ENCODE results near the gene SCAMP4. TPM values are rescaled to one million over a fixed set of nuclear protein-coding genes. Genes with fewer than 3 reads are reported as not detected.

The SCAMP4 gene
- polyA plus RNA-seq, 2 of the 4 experiments (the other 2 are of a cell fraction), result 7.6 to 63.0 TPM

DNA sequence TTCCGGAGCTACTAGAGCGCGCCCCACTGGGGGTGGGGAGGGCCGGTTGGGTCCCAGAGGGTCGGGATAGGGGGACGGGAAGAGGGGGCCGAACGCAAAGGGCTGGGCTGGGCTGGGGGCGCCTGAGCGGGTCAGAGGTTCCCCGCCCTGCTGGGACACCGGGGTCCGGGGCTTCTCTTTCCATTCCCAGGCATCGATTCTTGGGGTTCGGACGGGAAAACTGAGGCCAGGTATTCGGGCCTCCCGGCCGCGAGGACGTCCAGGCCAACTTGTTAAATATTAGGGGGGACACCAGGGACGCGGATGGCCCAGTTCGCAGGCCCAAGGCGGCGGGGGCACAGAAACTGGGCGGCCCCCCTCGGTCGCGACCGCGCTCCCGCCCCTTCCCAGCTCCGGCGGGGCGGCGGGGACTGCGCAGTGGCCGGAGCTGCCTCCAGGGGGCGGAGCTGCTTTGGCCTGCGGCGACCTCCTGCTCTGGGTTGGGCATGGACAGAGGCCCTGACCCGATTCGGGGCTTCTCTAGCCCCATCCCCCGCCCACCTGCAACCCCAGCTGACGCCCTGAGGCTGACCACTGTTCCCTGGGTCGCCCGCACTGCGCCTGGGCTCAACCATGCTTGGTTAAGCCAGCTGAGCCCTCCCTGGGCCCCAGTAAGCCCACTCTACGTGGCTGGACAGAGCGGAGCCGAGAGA, 40.6 kb upstream of the SCAMP4 start:
- Histone ChIP-seq H3K4me2 (peak overlapping the region; percentile 78), H3K4me1 (peaks cover 21% of the 10 kb centered on the region), H3K9me3 (no peaks in the 10 kb centered on the region), H3K4me3 (peak overlapping the region; percentile 68), H3K27ac (peak overlapping the region; percentile 99 to 100)
- ChIA-PET POLR2A (interaction anchor here (0.6 to 1.4 kb wide), 4 partner anchors 9 to 33 kb away, joined by 3 to 5 read pairs (median 4); no protein-coding TSS in a partner anchor), CTCF (interaction anchor here (0.7 to 1.8 kb wide), 8 partner anchors 9 to 65 kb away, joined by 3 to 10 read pairs (median 4); partner anchors contain the start of gene ABHD17A)
- no peak for FAIRE-seq
- TF ChIP-seq, protein P1, sequence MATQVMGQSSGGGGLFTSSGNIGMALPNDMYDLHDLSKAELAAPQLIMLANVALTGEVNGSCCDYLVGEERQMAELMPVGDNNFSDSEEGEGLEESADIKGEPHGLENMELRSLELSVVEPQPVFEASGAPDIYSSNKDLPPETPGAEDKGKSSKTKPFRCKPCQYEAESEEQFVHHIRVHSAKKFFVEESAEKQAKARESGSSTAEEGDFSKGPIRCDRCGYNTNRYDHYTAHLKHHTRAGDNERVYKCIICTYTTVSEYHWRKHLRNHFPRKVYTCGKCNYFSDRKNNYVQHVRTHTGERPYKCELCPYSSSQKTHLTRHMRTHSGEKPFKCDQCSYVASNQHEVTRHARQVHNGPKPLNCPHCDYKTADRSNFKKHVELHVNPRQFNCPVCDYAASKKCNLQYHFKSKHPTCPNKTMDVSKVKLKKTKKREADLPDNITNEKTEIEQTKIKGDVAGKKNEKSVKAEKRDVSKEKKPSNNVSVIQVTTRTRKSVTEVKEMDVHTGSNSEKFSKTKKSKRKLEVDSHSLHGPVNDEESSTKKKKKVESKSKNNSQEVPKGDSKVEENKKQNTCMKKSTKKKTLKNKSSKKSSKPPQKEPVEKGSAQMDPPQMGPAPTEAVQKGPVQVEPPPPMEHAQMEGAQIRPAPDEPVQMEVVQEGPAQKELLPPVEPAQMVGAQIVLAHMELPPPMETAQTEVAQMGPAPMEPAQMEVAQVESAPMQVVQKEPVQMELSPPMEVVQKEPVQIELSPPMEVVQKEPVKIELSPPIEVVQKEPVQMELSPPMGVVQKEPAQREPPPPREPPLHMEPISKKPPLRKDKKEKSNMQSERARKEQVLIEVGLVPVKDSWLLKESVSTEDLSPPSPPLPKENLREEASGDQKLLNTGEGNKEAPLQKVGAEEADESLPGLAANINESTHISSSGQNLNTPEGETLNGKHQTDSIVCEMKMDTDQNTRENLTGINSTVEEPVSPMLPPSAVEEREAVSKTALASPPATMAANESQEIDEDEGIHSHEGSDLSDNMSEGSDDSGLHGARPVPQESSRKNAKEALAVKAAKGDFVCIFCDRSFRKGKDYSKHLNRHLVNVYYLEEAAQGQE (IDR thresholded peaks at IDR 0.05), result no peak
- TF ChIP-seq JUN (IDR thresholded peaks at IDR 0.05) (peak in 1 of 2 experiments; percentile 27; a peak in 3 of 5 replicates), JUNB (IDR thresholded peaks at IDR 0.05) (no peak), EP300 (IDR thresholded peaks at IDR 0.05) (no peak), NFE2L2 (conservative IDR thresholded peaks at IDR 0.05; ENCODE audit: low read length) (no peak), CBX8 (IDR thresholded peaks at IDR 0.05) (no peak), FOSB (CRISPR knock-in tag; IDR thresholded peaks at IDR 0.05) (no peak), EHMT2 (IDR thresholded peaks at IDR 0.05; ENCODE audit: low read depth) (no peak), SREBF2 (IDR thresholded peaks at IDR 0.05) (no peak), POLR2A (IDR thresholded peaks at IDR 0.05; ENCODE audit: low read length) (peak; percentile 11), MAFK (IDR thresholded peaks at IDR 0.05; ENCODE audit: partially characterized antibody) (no peak), RFX5 (IDR thresholded peaks at IDR 0.05) (no peak), ZSCAN20 (CRISPR knock-in tag; IDR thresholded peaks at IDR 0.05) (no peak), HDAC2 (IDR thresholded peaks at IDR 0.05) (no peak), ZC3H11A (IDR thresholded peaks at IDR 0.05) (no peak), NPAS2 (CRISPR knock-in tag; IDR thresholded peaks at IDR 0.05; ENCODE audit: borderline replicate concordance) (no peak), HOXB13 (CRISPR knock-in tag; IDR thresholded peaks at IDR 0.05; ENCODE audit: low read depth) (no peak), PHF8 (IDR thresholded peaks at IDR 0.05; ENCODE audit: borderline replicate concordance, low read depth) (peak; percentile 51; the same call in 1 of the 2 replicates), NR3C1 (IDR thresholded peaks at IDR 0.05) (no peak), TP53 (CRISPR knock-in tag; IDR thresholded peaks at IDR 0.05) (no peak), HOXB5 (CRISPR knock-in tag; IDR thresholded peaks at IDR 0.05) (0 out of 2 replicates have a peak, but pooled peaks have one; percentile 17), TFCP2L1 (CRISPR knock-in tag; IDR thresholded peaks at IDR 0.05) (no peak)
- TF ChIP-seq, protein P2, sequence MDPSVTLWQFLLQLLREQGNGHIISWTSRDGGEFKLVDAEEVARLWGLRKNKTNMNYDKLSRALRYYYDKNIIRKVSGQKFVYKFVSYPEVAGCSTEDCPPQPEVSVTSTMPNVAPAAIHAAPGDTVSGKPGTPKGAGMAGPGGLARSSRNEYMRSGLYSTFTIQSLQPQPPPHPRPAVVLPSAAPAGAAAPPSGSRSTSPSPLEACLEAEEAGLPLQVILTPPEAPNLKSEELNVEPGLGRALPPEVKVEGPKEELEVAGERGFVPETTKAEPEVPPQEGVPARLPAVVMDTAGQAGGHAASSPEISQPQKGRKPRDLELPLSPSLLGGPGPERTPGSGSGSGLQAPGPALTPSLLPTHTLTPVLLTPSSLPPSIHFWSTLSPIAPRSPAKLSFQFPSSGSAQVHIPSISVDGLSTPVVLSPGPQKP (IDR thresholded peaks at IDR 0.05; ENCODE audit: low read depth, low read length), result no peak
- TF ChIP-seq, protein P3, sequence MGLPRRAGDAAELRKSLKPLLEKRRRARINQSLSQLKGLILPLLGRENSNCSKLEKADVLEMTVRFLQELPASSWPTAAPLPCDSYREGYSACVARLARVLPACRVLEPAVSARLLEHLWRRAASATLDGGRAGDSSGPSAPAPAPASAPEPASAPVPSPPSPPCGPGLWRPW (IDR thresholded peaks at IDR 0.05), result no peak
- TF ChIP-seq, protein P4, sequence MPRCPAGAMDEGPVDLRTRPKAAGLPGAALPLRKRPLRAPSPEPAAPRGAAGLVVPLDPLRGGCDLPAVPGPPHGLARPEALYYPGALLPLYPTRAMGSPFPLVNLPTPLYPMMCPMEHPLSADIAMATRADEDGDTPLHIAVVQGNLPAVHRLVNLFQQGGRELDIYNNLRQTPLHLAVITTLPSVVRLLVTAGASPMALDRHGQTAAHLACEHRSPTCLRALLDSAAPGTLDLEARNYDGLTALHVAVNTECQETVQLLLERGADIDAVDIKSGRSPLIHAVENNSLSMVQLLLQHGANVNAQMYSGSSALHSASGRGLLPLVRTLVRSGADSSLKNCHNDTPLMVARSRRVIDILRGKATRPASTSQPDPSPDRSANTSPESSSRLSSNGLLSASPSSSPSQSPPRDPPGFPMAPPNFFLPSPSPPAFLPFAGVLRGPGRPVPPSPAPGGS (IDR thresholded peaks at IDR 0.05), result no peak
- TF ChIP-seq, protein P5, sequence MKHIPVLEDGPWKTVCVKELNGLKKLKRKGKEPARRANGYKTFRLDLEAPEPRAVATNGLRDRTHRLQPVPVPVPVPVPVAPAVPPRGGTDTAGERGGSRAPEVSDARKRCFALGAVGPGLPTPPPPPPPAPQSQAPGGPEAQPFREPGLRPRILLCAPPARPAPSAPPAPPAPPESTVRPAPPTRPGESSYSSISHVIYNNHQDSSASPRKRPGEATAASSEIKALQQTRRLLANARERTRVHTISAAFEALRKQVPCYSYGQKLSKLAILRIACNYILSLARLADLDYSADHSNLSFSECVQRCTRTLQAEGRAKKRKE (CRISPR knock-in tag; IDR thresholded peaks at IDR 0.05; ENCODE audit: low read depth), result no peak
- TF ChIP-seq, protein P6, sequence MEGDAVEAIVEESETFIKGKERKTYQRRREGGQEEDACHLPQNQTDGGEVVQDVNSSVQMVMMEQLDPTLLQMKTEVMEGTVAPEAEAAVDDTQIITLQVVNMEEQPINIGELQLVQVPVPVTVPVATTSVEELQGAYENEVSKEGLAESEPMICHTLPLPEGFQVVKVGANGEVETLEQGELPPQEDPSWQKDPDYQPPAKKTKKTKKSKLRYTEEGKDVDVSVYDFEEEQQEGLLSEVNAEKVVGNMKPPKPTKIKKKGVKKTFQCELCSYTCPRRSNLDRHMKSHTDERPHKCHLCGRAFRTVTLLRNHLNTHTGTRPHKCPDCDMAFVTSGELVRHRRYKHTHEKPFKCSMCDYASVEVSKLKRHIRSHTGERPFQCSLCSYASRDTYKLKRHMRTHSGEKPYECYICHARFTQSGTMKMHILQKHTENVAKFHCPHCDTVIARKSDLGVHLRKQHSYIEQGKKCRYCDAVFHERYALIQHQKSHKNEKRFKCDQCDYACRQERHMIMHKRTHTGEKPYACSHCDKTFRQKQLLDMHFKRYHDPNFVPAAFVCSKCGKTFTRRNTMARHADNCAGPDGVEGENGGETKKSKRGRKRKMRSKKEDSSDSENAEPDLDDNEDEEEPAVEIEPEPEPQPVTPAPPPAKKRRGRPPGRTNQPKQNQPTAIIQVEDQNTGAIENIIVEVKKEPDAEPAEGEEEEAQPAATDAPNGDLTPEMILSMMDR (IDR thresholded peaks at IDR 0.05), result peak; percentile 43
- TF ChIP-seq, protein P7, sequence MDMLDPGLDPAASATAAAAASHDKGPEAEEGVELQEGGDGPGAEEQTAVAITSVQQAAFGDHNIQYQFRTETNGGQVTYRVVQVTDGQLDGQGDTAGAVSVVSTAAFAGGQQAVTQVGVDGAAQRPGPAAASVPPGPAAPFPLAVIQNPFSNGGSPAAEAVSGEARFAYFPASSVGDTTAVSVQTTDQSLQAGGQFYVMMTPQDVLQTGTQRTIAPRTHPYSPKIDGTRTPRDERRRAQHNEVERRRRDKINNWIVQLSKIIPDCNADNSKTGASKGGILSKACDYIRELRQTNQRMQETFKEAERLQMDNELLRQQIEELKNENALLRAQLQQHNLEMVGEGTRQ (IDR thresholded peaks at IDR 0.05), result no peak
- TF ChIP-seq, protein P8, sequence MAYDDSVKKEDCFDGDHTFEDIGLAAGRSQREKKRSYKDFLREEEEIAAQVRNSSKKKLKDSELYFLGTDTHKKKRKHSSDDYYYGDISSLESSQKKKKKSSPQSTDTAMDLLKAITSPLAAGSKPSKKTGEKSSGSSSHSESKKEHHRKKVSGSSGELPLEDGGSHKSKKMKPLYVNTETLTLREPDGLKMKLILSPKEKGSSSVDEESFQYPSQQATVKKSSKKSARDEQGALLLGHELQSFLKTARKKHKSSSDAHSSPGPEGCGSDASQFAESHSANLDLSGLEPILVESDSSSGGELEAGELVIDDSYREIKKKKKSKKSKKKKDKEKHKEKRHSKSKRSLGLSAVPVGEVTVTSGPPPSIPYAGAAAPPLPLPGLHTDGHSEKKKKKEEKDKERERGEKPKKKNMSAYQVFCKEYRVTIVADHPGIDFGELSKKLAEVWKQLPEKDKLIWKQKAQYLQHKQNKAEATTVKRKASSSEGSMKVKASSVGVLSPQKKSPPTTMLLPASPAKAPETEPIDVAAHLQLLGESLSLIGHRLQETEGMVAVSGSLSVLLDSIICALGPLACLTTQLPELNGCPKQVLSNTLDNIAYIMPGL (CRISPR knock-in tag; IDR thresholded peaks at IDR 0.05; ENCODE audit: borderline replicate concordance), result no peak
- peak; percentile 45 to 83 for ATAC-seq
- WGBS (ENCODE audit: missing lambda C conversion rate), result 3% methylated on average over 6 of the region's 52 CpGs
- DNase-seq (ENCODE audit: low read depth in 1 of 2, low spot score in 1 of 2), result peak in 1 of 2 experiments; percentile 72

All from A549 (cell line).